Non-pigmented ciliary epithelial cell (primary cell): ENCODE measurements around the gene RASGEF1C.
"Not testable (repeated sequence)": the region's sequence is repeated elsewhere in the genome, so short reads cannot be mapped to it uniquely, and the experiment has no call there.

Experiments
- DNase-seq: peaks from one replicate; pipeline ENCODE4 v3.0.0-alpha.2; 2010; ENCODE audit warnings: low read depth

Gene RASGEF1C

DNA sequence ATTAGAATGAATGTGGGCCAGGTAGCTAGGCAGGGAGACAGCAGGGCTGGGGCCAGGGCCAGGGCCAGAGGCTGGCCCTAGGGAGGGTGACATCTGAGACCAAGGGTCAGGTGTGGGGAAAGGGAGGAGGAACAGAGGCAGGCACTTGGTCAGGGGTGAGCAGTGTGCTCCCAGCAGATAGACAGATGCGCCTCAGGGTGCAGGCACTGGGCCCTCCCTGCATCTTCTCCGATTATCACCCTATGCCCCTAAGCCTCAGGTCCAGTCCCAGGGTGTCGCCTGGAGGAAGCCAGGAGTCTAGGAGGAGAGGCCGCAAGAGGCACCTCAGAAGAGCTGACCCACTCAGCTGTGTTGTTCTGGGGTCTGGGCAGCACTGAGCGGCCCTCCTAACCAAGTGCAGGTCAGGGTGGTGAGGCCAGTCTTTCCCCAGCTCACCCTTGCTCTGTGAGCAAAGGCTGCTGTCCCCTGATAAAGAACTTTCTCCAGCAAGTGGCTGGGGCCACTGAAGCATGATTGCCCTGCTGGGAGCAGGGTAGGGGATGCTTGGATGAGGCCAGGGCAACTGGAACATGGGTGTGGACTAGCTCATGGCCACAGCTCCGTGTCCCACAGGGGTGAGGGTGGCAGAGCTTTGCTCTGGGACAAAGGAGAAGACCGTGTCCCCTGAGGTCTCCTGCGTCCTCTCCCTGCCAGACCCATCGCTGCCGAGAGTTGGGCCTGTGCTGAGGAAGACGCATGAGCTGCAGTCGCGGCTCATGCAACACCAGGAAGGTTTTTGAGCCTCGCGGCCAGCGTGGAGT, 2.1 kb upstream of the RASGEF1C start:
- no peak for DNase-seq

DNA sequence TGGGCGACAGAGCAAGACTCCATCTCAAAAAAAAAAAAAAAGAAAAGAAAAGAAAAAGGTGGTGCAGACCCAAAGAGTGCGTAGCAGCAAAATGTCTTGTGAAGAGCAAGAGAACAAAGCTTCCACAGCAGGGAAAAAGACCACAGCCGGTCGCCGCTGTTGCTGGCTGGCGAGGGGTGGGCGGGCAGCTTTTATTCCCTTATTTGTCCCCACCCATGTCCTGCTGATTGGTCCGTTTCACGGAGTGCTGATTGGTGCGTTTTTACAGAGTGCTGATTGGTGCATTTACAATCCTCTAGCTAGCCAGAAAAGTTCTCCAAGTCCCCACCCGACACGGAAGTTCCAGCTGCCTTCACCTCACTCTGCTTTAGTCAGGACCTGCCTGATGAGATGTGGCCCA, 1.1 kb upstream of the RASGEF1C start:
- DNase-seq: not testable (repeated sequence)

DNA sequence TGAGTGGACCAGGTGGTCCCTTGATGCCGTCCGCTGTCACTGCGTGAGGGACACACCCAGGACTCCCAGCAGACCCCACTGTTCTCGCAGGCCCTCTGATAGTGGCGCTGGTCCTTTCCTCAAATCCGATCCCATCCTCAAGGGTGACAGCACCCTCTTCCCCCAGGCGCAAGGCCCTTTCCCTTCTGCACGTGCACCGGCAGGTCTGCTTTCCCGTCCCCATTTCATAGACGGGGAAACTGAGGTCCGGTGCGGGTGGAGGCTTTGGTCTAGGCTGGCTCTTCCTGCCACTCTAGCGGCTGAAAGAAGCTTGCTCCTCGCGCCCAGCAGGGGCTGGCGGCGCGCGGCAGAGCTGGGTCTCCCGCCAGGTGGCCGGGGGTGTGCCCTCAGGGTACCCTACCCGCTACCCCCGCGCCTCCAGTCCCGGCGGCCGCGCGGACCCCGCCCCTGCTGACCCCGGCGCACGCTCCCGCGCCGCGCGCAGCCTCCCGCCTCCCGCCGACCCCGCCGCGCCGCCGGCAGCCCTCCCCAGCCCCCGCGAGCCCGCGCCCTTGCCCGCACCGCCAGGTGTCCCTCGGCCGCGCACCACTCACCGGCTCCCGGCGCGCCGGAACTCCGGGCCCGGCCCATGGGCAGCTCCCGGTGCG, 453 bp downstream of the RASGEF1C start:
- DNase-seq: no peak

- DNase-seq: no peak
These were observed 975 bp downstream of the RASGEF1C start for GRCh38 chr5:180208038-180208434.

DNA sequence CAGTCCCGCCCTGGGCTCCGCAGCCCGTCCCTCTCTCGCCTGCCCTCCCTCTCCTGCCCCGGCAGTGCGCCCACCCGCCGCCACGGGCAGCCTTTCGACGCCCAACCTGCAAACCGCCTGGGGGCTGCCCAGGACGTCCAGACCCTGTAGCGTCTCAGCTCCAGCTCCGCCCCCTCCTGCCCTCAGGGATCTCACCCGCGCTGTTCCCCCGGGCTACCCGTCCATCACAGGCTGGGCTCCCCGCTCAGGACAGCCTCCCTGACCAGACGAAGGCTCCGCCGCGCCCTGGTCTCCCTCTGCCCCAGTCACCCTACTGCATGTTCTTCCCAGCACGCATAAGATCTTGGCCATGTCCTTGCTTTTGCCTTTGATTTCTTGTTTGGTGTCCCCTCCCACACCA, 1.4 kb downstream of the RASGEF1C start:
- DNase-seq: no peak

GRCh38 chr5:180206993-180207392, 2.0 kb downstream of the RASGEF1C start:
- no peak for DNase-seq

- no peak for DNase-seq
These were observed 3.1 kb downstream of the RASGEF1C start for GRCh38 chr5:180205916-180206315.

DNA sequence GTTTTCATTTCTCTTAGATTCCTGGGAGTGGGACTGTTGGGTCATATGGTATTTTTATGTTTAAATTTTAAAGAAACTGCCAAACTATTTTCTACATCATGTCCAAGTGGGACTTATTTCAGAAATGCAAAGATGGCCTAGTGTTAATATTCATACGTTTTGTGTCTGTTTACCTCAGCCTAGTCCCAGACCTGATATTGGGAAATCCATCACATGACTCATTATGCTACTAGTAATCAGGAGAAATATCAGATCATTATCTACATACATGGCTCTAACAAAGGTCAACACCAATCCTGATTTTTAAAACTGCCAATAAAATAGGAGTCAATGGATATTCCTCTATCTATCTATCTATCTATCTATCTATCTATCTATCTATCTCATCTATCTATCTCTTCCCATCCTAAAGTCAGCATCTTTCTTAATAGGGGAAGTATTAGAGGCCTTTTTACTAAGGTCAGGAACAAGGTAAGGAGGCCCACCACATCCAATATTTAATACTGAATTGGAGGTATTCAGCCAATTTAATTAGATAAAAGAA, 4.7 kb downstream of the RASGEF1C start:
- DNase-seq: no peak

DNA sequence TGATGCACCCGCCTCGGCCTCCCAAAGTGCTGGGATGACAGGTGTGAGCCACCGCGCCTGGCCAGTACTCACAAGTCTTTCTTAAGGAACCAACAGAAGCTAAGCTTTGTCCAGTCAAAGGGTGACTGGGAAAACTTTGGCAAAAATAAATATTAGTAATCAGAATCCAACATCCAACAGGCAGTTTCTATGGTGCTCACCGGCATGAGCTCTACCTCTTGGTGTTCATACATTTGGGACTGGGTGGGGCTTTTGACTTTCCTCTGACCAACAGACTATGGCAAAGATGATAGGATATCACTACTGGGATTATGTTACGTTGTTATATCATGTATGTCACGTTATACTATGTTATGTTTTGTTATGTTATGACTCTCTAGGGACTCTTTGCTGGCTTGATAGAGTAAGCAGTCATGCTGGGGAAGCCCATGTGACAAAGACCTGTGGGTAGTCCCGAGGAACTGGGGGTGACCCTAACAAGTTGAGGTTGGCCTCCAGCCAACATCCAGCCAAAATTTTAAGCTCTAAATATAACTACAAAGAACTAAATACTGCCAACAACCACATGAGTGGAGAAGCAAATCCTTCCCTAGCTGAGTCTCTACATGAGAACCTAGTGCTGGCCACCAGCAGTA, 6.0 kb downstream of the RASGEF1C start:
- no peak for DNase-seq

GRCh38 chr5:180201051-180201987, 7.7 kb downstream of the RASGEF1C start:
- no peak for DNase-seq

- DNase-seq: no peak
These were observed 9.6 kb downstream of the RASGEF1C start for GRCh38 chr5:180199390-180199789.

DNA sequence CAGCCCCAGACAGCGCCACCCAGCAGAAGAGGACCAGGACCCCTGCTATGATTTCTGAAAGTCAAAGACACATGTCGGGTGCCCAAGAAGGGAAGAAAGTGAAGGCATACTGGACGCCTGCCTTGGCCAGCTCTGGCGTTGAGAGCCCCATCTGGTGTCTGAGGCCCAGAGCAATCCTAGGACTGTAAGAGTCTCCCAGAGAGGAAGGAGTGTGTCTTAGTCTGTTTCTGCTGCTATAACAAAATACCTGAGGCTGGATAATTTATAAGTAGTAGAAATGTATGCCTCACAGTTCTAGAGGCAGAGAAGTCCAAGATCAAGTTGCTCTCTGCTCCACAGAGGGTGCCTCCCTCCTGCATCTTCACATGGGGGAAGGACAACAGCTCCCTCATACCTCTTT, 10.8 kb downstream of the RASGEF1C start:
- no peak for DNase-seq

DNA sequence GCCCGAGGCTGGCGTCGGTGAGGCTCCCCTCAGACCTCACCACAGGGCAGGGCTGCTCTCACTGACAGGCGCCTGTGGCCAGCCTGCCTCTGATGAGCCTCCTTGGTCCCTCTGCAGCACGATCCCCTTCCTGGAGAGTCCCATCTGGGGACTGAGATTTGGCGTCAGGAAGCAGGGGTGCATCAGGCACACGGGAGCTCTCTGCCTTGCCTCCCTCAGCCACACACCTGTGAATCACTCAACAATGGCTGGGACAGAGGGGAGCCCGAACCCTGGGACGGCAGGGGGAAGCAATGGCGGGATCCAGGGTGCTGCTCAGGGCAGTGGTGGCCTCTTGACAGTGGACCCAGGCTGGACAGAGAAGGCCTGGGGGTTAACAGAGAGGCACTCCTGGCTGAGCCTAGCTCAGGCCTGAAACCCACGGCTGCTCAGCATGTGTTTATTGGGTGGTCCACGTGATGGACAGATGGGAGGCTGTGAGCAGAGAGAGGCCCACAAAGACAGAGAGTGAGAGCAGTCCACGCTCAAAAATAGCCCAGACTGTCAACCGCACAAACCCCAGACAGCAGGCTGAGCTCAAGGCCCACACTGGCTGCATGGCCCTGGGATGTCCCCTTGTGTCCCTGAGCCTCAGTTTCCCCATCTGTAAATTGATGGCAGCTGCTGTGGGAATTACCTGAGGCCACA, 11.9 kb downstream of the RASGEF1C start:
- no peak for DNase-seq

DNA sequence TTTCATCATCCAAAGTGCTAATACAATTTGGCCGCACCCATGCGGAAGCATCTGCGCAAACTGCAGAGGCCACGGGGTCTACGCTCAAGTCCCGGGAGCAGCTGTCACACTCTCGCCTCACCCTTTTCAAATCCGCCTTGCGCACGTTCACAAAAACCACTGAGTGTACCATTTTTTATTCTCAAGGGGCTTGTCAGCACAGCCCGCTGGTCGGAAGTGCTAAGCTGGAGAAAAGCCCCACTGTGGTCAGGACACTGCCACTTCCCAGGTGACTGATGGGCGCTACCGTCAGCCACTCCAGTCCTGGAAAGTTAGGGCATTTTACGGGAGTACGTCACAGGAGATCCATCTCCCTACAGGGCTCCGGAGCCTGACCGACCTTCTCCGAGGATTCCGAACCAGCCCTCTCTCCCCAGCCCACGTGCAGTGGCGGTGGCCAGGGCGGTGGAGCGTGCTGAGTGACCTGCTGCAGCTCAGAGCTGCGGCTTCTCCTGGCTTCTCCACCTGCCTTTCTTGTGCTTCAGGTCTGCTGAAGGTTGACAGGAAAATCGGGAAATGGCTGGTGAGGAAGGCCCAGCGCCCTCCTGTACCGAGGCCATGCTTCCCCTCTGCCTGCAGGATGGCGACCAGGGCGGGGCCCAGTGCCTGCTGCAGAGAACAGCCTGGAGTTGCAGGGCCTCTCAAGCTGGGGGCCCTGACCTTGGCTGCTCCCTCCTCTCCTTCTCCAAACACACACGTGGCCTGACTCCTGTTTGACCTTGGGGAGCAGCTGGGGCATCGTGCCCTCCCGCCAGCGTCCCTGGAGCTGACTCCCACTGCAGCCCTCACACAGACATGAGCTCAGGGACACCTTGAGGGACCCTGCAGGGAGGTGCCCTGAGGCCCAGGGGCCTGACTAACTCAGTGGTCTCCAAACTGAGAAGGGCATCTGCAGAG, 14.3 kb downstream of the RASGEF1C start:
- DNase-seq: no peak

GRCh38 chr5:180193749-180194375, 15.1 kb downstream of the RASGEF1C start:
- no peak for DNase-seq

GRCh38 chr5:180191716-180192115, 17.3 kb downstream of the RASGEF1C start:
- DNase-seq: no peak

DNA sequence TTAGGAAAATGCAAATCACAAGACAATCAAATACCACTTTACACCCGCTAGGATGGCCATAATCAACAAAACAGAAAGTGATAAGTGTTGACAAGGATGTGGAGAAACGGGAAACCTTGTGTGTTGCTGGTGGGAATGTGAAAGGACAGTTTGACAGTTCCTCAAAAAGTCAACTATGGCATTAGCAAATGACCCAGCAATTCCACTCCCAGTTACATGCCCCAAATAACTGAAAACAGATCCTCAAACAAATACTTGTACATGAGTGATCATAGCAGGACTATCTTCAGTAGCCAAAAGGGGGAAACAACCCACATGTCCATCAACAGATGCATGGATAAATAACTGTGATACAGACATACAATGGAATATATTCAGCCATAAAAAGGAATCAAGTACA, 21.2 kb downstream of the RASGEF1C start:
- no peak for DNase-seq

- DNase-seq: no peak
These were observed 28.2 kb downstream of the RASGEF1C start for GRCh38 chr5:180180846-180181245.

DNA sequence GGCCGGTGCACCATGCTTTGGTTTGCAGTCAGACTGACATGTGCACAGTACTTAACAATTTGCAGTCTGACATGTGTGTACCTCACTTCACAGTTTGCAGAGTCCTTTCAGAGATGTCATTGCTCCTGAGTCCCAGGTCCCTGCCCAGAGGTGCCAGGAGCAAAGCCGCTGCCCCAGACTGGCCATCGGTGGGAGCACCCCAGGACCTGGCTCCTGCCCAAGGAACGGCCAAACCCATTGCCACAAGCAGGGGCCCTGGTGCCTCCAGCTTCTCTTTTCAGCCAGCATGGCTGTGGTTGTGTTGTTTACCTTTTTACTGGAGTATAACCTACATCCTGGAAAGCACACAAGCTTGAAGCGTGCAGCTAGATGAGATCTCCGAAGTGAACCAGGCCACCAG, 28.6 kb downstream of the RASGEF1C start:
- no peak for DNase-seq
